HG03095 (cell line): ENCODE measurements around the gene DNAJC28.
"Not testable (repeated sequence)": the region's sequence is repeated elsewhere in the genome, so short reads cannot be mapped to it uniquely, and the experiment has no call there.

ENCODE experiments used
- ATAC-seq: cut with Tn5 transposase; IDR thresholded peaks from one replicate; pipeline ENCODE4 v1.9.1; 2021; ENCODE audit warnings: moderate library complexity; ENCODE audit not compliant: unreplicated experiment

Gene DNAJC28, protein sequence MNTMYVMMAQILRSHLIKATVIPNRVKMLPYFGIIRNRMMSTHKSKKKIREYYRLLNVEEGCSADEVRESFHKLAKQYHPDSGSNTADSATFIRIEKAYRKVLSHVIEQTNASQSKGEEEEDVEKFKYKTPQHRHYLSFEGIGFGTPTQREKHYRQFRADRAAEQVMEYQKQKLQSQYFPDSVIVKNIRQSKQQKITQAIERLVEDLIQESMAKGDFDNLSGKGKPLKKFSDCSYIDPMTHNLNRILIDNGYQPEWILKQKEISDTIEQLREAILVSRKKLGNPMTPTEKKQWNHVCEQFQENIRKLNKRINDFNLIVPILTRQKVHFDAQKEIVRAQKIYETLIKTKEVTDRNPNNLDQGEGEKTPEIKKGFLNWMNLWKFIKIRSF

DNA sequence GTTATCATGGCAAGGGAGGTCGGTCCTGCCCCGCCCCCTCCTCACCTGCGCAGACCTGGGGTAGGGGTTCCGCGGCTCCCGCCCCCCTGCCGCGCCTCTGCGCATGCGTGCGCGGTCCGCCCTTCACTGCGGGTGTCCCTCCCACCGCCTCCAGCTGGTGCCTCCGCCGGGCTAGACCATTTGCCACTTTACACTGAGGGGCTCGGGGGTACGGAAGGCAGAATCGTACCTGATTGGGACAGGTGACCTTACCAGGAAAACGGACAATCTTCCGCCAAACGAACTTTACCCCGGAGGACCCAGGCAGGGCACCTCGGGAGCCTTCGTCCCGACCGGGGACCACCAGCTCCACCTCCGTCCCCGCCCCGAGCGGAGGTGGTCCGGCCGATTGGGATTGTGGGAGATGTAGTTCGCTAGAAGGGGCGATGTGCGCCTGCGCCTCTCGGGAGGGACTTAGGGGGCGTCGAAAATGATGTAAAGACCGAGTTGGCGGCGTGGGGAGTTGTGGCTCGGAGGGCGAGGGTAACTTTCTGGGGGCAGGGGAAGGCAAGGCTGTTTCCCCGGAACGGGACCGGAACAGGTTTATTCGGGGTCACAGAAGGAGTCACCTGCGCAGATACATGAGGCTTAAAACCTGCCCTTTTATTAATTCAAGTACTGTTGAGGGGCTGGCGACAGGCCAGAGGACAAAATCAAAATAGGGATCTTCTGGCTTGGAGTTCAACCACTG is at the start of gene DNAJC28:
Gene DNAJC28, minus strand, starts transcription at position 344 of the 730 bp plus-strand sequence. CDS start 2,323 bp downstream, outside the sequence.
- ATAC-seq = peak; percentile 93

DNA sequence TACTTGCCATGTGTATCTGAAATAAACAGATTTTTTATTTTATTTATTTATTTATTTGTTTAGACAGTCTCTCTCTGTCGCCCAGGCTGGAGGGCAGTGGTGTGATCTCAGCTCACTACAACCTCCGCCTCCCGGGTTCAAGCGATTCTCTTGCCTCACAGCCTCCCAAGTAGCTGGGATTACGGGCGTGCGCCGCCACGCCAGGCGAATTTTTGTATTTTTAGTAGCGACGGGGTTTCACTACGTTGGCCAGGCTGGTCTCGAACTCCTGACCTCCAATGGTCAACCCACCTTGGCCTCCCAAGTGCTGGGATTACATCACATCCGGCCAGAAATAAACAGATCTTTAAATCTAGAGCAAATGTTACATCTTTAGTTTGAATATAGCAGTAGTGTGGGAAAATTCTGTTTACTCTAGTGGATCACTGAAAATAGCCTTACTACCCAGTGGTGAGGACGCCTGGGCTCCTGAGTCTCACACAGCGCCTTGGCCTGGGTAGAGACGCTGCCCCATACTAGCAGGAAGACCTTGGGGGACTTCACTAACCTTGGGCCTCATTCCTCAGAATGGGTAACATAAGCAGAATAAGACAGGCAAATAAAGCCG is 49.7 kb upstream of the DNAJC28 start:
- ATAC-seq = no peak

DNA sequence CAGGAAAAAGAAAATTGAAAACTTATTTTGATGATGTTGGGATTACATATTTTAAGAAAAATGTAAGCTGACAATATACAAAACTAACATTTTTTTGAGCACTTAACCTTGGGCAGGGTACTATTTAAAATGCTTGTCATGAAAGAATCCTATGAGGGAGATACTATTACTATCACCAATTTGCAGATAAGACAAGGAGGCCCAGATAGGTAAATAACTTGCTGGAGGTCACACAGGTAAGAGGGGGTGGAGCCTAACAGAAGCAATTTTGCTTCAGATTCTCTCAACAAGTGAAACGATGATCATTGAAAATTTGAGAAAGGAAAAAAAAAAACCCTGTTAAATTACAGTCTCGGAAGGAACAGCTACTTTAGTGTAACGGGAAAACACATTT is 49.2 kb upstream of the DNAJC28 start:
- no peak for ATAC-seq

DNA sequence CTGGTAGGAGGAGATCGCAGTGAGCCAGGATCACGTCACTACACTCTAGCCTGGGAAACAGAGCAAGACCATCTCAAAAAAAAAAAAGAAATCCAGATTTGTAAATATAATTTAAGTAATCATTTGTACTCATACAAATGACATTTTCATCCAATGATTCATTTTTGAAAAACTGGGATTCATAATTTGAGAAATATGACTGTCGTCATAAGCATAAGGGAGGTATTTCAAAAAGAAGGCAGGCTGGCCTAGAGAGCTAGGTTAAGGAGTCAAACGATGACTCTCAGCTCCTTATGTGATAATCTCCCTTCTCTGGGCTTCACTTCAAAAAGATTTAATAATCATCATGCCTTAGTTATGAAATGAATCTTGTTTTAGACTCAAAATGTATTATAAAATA is 48.1 kb upstream of the DNAJC28 start:
- ATAC-seq = no peak

DNA sequence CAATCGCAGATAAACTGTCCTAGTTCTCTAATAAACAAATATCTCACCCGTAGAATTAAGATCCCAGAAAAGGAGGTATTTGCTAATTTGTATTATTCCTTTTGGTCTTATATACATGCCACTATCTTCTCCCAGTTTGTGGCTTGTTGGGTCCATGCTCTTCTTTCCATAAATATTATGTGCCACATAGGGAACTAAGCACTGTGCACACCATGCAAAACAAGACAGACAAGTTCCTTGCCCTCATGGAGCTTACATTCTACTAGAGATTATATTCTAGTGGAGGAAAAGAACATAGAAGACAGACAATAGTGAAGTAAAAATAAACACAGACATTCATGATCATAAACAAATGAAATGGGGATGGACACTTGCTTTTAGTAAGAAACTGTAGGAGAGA is 45.7 kb upstream of the DNAJC28 start:
- no peak for ATAC-seq

DNA sequence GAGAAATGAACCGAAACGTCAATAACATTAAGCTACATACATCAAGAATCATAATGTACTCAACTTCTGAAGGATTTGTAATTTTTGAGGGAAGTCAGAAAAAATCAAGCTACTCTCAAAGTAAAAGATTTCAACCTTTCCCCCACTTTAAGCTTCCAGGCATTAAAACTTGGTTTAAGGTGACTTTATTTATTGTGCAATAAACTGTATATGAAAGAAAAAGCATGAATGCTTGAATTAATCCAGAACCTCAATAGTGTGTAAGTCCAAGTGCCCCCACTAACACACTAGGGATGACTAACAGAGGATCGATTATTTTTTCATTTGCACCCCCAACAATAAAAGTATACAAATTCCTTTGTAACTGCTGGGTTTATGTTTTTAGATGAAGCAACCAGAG is 39.5 kb upstream of the DNAJC28 start:
- no peak for ATAC-seq

DNA sequence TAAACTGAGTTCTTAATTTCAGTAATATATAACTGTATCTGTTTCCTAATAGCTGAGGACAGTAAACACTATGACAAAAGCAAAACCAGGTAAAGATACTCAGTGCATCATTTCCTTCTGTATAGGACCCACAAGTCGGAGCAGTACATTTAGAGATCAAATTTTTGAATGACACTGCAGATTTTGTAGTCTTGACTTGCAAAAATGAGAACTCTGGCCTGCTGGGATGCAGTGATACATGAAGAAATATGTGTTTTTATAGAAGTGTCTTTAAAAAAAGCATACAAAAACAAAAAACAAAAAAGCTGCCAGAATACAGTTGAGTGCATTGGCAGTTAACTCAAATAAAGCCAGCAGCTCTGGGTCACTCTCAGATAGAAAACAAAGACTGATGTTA is 31.4 kb upstream of the DNAJC28 start:
- no peak for ATAC-seq

DNA sequence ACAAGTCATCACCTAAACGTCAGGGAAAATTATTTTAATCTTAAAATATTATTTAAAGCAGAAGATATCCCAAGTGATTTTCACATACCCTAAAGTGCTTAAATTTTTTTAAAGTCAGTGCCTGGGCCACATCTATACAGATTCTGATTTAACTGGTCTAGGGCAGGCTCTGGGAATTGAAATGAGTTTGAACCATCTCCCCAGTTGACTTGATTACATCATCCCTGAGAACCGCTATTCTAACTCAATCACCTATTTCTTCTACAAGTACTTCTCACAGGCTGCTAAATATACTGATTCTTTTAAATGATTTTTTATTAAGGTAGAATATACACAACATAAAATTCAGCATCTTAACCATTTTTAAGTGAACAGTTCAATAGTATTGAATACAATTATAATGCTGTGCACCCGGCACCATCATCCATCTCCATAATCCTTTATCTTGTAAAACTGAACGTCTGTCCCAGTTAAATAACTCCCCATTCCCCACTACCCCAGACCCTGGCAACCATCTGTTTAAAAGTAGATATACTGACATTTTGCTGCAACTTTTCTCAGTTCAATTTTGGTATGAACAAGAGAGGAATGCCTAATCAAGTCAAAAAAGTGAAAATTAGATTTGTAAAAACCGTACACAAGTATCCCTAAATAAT is 30.9 kb upstream of the DNAJC28 start:
- no peak for ATAC-seq

DNA sequence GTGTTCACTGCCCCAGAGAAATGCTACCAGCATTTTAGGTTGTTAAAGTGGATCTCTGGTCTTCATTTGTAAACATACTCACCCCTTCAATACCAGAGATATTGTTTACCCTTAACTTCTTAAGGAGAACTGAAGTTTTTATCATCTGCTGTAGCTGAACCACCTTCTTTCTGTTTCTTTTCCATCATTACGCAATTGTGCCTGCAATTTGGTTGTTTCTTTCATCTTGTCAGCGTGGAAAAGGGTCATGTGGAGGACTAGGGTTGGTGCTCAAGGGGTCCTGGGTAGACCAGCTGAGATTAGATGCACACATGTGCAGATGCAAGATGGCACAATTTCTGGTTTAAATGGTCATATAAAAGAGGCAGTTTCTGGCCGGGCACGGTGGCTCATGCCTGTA is 27.4 kb upstream of the DNAJC28 start:
- no peak for ATAC-seq

DNA sequence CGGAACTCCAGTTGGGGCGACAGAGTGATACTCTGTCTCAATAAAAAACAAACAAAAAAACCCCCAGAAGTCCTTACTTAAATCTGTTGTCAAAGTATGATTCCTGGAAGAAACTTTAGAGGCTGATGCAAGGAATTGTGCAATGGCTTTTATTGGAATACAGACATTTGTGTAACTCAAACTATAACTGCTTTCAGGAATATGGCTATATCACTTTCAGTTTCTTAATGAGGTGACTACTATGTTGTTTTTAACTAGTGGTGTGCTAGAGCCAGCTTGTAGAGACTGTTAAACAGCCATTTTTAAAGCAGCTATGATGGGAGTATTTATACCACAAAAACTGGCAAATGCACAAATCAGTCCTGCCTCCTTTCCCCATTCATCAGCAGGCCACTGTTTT is 22.7 kb upstream of the DNAJC28 start:
- no peak for ATAC-seq

DNA sequence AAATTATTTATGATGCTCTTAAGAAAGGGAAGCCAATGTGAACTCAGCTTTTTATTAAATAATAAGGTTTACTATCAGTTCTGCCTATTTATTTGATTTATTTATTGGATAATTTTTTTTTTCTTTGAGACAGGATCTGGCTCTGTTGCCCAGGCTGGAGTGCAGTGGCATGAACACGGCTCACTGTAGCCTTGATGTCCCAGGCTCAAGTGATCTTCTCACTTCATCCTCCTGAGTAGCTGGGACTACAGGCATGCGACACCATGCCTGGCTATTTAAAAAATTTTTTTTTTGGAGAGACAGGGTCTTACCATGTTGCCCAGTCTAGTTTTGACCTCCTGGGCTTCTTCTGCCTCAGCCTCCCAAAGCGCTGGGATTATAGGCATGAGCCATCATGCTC is 21.0 kb upstream of the DNAJC28 start:
- ATAC-seq = no peak

DNA sequence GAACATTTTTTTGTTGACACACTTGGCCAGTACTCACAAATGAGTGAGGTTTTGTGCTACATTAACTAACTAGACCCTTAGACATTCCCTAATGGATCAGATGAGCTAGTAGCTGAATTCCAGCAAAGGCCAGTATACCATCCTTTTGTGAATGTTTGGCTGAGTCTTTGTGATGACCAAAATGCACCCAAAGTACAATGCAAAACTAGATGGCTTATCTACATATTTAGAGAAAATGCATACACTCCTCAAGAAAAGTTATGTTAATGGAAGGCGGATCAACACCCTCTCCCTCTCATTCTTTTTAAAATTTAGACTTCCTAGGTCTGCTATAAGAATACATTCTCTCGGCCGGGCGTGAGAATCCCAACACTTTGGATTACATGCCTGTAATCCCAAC is 20.1 kb upstream of the DNAJC28 start:
- ATAC-seq = no peak

DNA sequence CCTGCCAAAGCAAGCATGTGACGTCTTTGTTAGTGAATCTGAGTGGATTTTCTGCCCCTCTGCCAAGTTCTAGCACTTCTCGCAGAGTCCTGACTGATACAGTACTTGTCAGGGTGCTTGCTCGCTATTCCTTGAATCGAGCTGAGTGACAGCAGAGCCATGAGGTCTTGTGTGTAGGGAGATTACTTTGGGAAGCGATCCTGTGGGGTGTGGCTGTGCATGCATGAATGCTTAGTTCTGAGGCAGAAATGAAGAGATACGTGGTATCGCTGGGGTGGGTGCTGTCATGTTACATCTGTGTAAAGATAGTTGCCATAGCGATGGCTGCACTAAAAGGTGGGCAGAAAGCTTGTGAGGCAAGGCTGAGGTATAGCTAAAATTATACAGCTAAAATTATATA is 19.3 kb upstream of the DNAJC28 start:
- ATAC-seq = no peak

DNA sequence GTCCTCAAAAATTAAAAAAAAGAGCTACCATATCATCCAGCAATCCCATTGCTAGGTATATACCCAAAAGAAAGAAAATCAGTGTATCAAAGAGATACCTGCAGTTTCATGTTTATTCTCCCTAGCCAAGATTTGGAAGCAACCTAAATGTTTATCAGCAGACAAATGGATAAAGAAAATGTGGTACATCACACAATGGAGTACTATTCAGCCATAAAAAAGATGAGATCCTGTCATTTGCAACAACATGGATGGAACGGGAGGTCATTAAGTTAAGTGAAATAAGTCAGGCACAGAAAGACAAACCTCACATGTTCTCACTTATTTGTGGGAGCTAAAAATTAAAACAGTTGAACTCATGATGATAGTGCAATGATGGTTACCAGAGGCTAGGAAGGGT is 15.5 kb upstream of the DNAJC28 start:
- ATAC-seq = not testable (repeated sequence)

DNA sequence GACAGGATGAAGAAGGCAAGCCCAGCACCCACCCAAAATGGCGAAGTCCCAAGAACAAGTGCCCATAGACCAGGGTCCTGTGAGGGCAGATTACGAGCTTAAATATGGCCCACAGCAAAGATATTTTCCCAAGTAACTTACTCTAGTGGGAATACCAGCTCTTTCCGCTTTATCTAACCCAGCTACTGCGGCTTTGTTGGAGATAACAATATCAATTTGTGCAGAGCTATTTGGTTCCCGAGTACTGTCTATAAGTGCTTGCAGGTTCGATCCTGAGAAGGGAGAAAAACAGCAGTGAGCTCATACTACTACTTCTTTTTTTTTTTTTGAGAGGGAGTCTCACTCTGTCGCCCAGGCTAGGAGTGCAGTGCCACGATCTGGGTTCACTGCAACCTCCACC is 14.3 kb upstream of the DNAJC28 start:
- no peak for ATAC-seq

DNA sequence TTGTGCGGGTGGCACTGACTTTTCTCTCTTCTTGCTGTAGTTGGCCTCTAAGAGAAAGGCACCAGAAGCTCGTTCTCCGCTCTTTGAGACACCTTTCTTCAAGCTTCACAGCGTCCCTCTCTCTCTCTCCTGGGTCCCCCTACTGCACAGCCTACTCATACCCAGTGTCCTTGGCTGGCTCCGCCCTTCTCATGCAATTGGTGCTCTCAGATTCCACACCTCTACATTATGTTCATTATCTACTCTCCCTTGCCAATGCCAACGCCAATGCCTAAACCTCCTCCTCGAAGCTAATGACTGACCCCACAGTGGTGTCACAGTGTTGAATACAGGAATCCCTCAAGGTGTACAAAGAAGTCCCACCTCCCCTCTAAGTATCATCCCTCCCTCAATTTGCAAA is 4.8 kb upstream of the DNAJC28 start:
- ATAC-seq = no peak

DNA sequence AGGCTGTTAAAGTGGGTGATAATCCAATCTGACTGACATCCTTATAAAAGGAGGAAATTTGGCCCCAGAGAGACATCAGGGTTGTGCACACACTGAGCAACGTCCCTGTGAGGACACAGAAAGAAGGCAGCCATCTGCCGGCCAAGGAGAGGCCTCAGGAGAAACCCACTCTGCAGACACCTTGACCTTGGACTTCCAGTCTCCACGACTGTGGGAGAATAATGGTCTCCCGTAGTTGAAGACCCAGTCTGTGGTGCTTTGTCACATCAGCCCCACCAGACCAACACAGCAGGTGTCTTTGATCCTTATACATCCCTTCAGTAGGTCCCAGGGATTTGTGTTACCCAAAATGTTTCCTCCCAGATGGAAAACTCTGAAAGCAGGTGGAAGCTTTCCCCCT is 4.2 kb upstream of the DNAJC28 start:
- ATAC-seq = no peak

DNA sequence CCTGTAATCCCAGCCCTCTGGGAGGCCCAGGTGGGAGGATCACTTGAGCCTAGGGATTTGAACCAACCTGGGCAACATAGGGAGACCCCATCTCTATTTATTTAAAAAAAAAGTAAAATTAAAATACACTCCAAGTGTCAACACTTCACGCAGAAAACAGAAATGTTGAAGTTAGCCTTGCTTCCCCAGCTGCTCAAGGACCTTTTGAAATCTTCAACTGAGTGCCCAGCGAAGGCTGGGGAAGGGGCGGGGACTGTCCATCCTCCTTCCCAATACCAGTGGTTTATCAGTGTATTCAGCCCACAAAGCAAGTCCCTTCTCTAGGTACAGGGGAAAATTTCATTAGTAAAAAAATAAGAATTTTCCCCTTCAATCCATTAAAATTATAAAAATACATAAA is 2.2 kb upstream of the DNAJC28 start:
- no peak for ATAC-seq

DNA sequence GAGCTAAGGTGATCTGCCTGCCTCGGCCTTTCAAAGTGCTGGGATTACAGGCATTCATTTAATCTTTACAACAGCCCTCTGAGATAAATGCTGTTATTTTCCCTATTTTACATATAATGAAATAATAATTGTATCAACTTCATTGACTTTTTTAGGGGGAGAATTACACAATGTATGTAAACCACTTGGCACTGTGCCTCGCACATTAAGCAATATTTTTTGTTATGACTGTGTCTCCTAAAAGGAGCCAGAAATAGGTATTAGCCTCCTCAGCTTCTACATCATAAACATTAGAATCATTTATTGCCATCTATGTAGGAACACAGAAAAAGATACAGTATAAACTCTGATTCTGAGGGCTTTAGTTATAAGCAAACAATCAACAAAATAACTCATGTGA is 1.1 kb upstream of the DNAJC28 start:
- no peak for ATAC-seq

DNA sequence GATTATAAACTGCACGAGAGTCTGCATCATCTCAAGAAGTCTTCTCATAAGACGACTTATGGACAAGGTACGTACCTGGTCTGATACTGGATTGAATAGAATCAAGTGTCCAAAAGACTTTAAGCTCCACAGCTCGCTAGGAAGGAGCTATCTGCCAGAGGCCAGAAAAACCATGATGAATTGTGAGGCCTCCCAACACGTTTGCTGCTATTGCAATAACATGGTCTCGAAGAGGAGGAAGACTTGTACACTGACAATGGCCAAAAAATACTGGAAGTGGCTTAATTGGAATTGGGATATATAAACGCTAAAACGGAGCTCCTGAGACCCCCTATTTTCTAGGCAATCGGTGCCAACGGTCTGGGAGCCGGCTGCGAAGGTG is 534 bp downstream of the DNAJC28 start:
- no peak for ATAC-seq

DNA sequence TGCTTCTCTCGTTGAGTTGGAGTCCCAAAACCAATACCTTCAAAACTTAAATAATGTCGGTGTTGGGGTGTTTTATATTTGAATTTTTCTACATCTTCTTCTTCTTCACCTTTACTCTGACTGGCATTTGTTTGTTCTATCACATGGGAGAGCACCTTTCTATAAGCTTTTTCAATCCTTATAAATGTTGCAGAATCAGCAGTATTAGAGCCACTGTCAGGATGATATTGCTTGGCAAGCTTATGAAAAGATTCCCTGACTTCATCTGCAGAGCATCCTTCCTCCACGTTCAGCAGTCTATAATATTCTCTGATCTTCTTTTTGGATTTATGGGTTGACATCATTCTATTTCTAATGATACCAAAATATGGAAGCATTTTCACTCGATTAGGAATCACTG is 2.6 kb downstream of the DNAJC28 start:
- ATAC-seq = no peak

DNA sequence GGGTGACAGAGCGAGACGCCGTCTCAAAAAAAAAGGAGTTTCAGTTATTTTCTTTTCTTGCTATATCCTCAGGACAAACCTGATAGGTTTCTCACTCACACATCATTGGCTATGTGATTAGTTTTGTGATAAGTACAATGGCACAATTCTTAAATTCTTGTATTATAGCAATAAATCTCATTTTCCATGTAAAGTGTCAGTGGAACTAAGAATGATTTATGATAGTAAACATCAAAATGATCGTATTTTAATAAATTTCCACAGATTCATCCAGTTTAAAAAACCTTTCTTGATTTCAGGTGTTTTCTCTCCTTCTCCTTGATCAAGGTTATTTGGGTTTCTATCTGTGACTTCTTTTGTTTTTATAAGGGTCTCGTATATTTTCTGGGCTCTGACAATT is 3.5 kb downstream of the DNAJC28 start:
- ATAC-seq = no peak
